Stimulated activated CD4-positive, alpha-beta T cell treated with anti-CD3 and anti-CD28 coated beads, Interleukin-1b, Interleukin-23, amount 100 ng/mL, for 48 hours (primary cell): Measurements from ENCODE around the gene PTPRH.
A peak's percentile ranks its signal among the peaks of the same experiment; 100 is the strongest.
"Not testable (repeated sequence)": the region's sequence is repeated elsewhere in the genome, so short reads cannot be mapped to it uniquely, and the experiment has no call there.

ENCODE experiments used
- DNase-seq: peaks from one replicate; pipeline ENCODE4 v3.0.0-alpha.2; 2020

PTPRH gene

GRCh38 chr19:55157064-55157908, 52.0 kb downstream of the PTPRH start, which contains the start of gene TNNI3:
Gene TNNI3, minus strand, starts transcription at chr19:55157732. Its CDS starts 143 bp downstream, at chr19:55157589.
- no peak for DNase-seq

DNA sequence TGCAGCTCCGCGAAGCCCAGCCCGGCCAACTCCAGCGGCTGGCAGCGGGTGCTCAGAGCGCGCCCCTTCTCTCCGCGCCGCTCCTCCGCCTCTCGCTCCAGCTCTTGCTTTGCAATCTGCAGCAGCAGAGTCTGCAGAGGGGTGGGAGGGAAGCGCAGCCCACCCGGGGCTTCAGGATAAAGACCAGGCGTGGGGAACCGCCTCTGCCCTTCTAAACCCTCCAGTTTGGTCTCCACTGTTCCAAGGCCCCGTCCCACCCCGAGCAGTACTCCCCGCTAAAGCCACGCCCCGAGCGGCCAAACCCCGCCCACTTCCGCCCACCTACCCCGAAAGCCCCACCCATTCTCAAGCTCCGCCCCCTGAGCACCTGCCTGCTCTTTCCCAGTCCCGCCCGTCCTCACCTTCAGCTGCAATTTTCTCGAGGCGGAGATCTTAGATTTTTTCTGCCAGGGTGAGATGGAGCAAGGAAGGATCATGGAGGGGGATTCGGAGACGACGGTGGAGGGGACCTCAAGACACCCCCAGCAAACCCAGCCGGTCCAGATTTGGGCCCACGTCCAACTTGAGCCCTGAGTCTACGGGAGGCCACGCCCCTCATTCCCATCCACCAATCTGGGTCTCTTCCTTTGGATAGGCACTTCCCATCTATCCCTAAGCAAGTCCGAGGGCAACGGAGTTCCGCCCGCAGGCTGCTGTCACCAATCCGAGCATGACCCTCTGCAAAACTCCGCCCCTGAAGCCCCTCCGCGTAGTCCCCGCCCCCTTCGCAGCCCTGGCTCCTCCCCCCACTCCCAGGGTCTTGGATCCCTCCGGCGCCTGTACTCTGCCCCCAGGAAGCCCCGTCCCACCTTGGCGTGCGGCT, 52.9 kb downstream of the PTPRH start:
- peak; percentile 54 for DNase-seq

DNA sequence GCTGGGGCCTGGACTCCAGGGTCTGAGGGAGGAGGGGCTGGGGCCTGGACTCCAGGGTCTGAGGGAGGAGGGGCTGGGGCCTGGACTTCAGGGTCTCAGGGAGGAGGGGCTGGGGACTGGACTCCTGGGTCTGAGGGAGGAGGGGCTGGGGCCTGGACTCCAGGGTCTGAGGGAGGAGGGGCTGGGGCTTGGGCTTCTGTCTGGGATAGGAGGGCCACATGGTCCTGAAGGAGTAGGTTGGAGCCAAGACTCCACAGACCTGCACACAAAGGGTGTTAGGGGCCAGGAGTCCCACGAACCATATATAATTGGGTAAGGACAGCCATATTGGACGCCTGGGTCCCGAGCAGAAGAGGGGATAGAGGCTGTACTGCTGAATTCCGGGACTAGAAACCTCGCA, 53.5 kb downstream of the PTPRH start:
- not testable (repeated sequence) for DNase-seq

DNA sequence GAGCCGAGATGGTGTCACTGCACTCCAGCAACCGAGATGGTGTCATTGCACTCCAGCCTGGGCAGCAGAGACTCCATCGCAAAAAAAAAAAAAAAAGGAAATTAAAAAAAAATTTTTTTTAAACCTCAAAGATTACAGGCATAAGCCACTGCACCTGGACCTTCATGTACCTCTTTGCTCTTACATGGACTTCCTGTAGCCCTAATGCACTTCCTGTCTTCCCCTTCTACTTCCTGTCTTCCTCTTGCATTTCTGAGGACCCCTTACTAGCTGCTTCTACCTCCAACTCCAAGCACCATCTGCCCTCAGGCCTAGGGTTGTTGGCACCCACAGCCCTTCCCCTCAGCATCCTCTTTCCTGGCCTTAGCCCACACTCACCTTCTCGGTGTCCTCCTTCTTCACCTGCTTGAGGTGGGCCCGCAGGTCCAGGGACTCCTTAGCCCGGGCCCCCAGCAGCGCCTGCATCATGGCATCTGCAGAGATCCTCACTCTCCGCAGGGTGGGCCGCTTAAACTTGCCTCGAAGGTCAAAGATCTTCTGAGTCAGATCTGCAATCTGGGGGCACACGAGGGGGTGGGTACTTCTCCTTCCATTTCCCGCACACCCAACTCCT, 55.5 kb downstream of the PTPRH start:
- no peak for DNase-seq

DNA sequence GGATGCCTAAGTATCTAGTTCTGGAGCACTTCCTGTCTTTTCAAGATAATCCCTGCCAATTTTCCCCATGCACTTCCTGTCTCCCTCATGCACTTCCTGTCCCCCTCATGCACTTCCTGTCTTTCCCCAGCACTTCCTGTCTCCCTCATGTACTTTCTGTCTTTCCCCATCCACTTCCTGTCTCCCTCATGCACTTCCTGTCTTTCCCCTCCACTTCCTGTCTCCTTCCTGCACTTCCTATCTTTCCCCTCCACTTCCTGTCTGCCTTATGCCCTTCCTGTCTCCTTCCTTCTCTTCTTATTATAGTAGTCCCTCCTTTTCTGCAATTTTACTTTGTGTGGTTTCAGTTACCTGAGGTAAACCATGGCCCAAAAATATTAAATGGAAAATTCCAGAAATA, 57.3 kb downstream of the PTPRH start:
- no peak for DNase-seq

GRCh38 chr19:55149078-55150003, 60.0 kb downstream of the PTPRH start, which contains the start of gene TNNT1:
Gene TNNT1, minus strand, starts transcription at chr19:55149206. Its CDS starts 2,049 bp downstream, at chr19:55147157.
- DNase-seq: no peak

- no peak for DNase-seq
Measured at GRCh38 chr19:55147545-55148251, 61.6 kb downstream of the PTPRH start.

- DNase-seq: no peak
Measured at GRCh38 chr19:55146705-55147273, 62.5 kb downstream of the PTPRH start.

DNA sequence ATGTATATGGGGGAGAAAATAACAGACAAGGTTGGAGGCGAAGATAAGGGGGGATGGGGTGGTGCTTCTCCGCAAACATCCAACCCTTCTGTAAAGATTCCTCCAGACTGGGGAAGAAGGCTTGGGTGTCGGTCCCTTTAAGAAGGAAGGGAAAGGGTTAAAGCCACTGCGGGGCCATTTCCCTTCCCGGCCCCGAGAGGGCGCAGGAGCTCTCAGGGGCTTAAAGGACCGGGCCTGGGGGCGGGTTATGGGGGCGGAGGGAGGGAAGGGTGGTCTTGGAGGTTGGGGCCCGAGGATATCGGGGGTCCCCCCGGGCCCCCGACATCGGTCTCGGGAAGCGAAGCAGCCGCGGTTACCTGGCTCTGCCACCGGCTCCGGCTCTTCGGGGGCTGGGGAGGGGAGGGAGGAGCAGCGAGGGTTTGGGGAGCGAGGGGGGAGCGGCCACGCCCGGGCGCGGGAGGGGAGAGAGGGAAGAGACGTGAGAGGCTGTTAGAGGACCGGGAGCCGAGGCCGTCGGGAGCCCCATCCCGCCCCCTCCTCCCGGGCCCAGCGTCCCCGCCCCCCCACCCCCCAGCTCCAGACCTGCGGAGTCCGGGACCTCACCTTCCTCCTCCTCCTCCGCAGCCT, 63.1 kb downstream of the PTPRH start:
- no peak for DNase-seq

DNA sequence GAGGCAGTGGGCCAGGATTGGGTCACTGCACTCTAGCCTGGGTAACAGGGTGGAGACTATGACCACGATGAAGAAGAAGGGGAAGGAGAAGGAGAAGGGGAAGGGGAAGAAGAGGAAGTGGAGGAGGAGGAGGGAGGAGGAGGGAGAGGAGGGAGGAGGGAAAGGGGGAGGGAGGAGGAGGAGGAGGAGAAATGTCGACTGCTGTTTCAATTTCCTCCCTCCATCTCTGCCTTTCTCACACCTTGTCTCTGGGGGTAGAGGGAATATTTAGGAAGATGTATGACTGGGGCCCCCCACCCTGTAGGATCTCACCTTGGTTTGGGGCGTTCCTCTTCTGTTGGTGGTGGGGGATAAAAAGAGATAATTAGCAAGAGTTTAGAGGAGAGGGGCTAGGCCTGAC, 64.1 kb downstream of the PTPRH start:
- DNase-seq: no peak

DNA sequence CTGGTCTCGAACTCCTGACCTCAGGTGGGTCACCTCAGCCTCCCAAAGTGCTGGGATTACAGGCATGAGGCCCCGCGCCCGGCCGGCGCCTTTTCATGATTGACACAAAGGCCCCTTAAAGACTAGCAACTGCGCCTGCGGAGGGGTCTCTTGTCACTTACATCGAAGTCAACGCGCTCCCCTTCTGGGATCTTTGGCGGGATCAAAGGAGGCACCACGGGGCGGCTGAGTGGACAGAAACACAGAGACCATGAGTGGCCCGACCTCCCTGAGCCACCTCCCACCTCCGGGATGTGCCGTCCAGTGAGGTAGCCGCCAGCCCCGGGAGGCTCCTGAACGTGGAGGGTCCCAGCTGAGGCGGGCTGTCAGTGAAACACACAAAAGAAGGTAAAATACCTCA, 67.6 kb downstream of the PTPRH start:
- no peak for DNase-seq

DNA sequence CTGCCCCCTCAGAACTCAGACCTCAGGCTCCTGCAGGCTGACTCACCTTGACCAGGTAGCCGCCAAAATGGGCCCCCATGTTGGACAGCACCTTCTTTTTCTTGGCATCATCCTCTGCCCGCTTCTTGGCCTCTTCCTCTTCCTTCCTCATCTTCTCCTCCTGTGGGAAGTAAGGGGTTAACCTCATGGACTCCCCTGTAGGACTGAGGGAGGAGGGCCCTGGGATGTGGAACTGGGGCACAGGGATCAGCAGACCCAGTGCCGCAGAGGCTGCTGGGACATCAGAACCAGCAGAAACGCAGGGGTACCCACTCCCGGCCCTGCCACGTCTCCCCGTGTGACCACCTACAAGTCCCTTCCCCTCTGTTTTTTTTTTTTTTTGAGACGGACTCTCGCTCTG, 71.4 kb downstream of the PTPRH start:
- no peak for DNase-seq

GRCh38 chr19:55136399-55137102, 72.8 kb downstream of the PTPRH start:
- no peak for DNase-seq

DNA sequence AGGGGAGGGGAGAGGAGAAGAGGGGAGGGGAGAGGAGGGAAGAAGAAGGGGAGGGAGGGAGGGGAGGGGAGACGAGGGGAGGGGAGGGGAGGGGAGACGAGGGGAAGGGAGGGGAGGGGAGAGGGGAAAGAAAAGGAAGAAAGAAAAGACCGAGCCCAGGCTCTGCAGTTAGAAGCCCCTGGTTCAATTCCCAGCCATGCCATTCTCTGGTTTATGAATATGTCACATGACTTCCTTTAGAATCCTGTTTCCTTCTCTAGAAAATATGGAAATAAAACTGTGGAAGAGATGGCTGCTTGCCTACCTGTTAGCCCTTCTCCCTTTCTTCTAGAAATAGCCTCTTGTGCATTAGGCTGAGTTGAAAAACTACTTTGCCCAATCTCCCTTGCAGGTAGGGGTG, 74.6 kb downstream of the PTPRH start:
- DNase-seq: no peak

GRCh38 chr19:55133639-55134444, 75.5 kb downstream of the PTPRH start:
- no peak for DNase-seq

DNA sequence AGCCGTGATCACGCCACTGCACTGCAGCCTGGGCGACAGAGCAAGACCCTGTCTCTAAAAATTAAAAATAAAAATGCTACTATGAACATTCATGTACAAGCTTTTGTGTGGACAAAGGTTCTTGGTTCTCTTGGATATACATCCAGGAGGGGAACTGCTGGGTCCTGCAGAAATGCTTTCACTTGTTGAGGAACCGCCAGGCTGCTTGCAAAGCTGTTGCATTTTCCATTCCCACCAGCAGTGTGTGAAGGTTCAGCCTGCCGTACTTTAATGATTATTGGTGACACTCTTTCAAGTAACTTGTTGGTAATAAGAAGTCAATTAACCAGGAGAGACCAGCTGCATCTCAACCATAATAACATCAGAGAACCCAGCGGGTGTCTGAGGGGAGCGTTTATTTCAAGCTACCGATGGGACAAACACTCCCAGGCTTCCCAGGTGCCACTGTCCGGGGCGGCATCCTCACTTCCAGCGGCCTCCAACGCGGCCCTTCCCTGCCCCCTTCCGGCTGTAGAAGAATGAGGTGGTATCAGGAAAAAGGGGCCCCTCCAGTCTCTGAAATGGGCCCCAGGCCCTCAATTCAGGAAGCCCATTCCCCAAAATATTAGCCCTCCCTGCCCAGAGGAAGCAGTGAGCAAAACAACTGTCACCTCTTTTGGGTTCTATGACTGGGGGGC, 76.7 kb downstream of the PTPRH start:
- no peak for DNase-seq

DNA sequence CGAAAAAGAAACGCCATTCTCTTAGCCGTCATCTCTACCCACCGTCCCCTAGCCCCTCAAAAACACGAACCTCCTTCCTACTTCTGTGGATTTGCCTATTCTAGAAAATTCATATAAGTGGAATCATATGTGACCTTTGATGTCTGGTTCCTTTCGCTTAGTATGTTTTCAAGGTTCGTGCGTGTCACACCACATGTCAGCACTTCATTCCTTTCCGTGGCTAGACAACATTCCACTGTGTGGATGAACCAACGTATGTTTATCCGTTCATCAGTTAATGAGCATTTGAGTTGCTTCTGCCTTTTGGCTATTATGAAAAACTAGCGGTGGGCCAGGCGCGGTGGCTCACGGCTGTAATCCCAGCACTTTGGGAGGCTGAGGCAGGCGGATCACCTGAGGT, 77.9 kb downstream of the PTPRH start:
- no peak for DNase-seq
